Lower leg skin (tissue), 3 donors: Measurements from ENCODE around the gene PTPN2.
"Not testable (repeated sequence)": the region's sequence is repeated elsewhere in the genome, so short reads cannot be mapped to it uniquely, and the experiment has no call there.

Experiments
- CTCF ChIP-seq, 3 donors: fragments of 450-650 bp; IDR thresholded peaks; one replicate each; pipeline ENCODE4 v1.5.1; 2016; ENCODE audit warnings: antibody characterized with exemption in 3 of 3, mild to moderate bottlenecking in 3 of 3, moderate library complexity in 2 of 3
- POLR2A ChIP-seq, 2 donors: fragments of 450-650 bp; IDR thresholded peaks; one replicate each; pipeline ENCODE4 v1.6.1; 2016 to 2017; ENCODE audit warnings: antibody characterized with exemption in 2 of 2, mild to moderate bottlenecking in 1 of 2, moderate library complexity in 1 of 2

DNA sequence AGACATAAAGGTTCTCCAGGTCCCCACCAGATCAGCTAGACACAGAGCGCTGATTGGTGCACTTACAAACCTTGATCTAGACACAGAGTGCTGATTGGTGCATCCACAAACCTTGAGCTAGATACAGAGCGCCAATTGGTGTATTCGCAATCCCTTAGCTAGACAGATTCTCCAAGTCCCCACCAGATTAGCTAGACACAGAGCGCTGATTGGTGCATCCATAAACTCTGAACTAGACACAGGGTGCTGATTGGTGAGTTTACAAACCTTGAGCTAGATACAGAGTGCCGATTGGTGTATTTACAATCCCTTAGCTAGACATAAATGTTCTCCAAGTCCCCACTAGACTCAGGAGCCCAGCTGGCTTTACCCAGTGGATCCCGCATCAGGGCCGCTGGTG lies 107.6 kb downstream of the PTPN2 start:
- TF ChIP-seq CTCF, POLR2A (IDR thresholded peaks at IDR 0.05): not testable (repeated sequence)
